ENCODE measurements around the gene USP15.

DNA sequence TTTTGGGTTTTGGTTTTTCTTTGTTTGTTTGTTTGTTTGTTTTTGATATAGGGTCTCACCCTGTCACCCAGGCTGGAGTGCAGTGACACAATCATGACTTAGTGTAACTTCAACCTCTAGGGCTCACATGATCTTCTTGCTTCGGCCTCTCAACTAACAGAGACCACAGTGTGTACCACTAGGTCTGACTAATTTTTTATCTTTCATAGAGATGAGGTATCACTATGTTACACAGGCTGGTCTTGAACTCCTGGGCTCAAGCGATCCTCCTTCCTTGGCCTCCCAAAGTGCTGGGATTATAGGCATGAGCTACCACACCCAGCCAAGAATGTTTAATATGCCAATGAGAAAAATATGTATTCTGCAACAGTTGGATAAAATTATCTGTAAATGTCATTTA lies 29.6 kb upstream of the USP15 start:
- TF ChIP-seq POLR2A (IDR thresholded peaks at IDR 0.05) (no peak), CTCF (IDR thresholded peaks at IDR 0.05) (no peak)
